ENCODE measurements around the gene R3HDM2.

DNA sequence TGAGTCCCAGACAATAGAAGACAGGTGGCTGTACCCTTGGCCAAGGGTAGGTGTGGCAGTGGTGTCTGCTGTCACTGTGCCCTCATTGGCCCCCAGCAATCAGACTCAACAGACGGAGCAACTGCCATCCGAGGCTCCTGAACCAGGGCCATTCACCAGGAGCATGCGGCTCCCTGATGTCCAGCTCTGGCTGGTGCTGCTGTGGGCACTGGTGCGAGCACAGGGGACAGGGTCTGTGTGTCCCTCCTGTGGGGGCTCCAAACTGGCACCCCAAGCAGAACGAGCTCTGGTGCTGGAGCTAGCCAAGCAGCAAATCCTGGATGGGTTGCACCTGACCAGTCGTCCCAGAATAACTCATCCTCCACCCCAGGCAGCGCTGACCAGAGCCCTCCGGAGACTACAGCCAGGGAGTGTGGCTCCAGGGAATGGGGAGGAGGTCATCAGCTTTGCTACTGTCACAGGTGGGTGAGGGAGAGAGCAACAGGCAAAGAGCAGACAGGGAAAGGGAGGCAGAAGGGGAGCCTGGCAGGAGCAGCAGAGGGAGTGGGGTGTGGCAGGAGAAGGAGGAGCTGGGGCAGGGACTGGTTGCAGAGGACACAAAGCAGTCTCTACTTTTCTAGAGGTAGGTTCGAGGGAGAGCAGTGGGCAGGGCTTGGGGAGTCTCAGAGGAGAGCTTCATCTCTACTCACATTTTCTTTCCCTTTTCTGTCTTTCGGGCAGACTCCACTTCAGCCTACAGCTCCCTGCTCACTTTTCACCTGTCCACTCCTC lies 24.7 kb upstream of the R3HDM2 start:
- TF ChIP-seq, protein P1, sequence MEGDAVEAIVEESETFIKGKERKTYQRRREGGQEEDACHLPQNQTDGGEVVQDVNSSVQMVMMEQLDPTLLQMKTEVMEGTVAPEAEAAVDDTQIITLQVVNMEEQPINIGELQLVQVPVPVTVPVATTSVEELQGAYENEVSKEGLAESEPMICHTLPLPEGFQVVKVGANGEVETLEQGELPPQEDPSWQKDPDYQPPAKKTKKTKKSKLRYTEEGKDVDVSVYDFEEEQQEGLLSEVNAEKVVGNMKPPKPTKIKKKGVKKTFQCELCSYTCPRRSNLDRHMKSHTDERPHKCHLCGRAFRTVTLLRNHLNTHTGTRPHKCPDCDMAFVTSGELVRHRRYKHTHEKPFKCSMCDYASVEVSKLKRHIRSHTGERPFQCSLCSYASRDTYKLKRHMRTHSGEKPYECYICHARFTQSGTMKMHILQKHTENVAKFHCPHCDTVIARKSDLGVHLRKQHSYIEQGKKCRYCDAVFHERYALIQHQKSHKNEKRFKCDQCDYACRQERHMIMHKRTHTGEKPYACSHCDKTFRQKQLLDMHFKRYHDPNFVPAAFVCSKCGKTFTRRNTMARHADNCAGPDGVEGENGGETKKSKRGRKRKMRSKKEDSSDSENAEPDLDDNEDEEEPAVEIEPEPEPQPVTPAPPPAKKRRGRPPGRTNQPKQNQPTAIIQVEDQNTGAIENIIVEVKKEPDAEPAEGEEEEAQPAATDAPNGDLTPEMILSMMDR (conservative IDR thresholded peaks at IDR 0.05; ENCODE audit: low read length): no peak
- TF ChIP-seq EZH2phosphoT487 (IDR thresholded peaks at IDR 0.05; ENCODE audit: borderline replicate concordance, low read depth, low read length): no peak
